B cell (primary cell): ENCODE data around the gene ROMO1.

Experiments
- CTCF ChIP-seq: fragments of 200-600 bp; IDR thresholded peaks from one replicate; pipeline ENCODE4 v1.8.0; 2022; ENCODE audit warnings: antibody characterized with exemption, mild to moderate bottlenecking
- EZH2 ChIP-seq: IDR thresholded peaks from 2 replicates; pipeline ENCODE4 v1.6.1; 2012; ENCODE audit warnings: borderline replicate concordance, low read depth, mild to moderate bottlenecking, moderate library complexity, low read length; ENCODE audit not compliant: insufficient read depth, poor library complexity, severe bottlenecking

DNA sequence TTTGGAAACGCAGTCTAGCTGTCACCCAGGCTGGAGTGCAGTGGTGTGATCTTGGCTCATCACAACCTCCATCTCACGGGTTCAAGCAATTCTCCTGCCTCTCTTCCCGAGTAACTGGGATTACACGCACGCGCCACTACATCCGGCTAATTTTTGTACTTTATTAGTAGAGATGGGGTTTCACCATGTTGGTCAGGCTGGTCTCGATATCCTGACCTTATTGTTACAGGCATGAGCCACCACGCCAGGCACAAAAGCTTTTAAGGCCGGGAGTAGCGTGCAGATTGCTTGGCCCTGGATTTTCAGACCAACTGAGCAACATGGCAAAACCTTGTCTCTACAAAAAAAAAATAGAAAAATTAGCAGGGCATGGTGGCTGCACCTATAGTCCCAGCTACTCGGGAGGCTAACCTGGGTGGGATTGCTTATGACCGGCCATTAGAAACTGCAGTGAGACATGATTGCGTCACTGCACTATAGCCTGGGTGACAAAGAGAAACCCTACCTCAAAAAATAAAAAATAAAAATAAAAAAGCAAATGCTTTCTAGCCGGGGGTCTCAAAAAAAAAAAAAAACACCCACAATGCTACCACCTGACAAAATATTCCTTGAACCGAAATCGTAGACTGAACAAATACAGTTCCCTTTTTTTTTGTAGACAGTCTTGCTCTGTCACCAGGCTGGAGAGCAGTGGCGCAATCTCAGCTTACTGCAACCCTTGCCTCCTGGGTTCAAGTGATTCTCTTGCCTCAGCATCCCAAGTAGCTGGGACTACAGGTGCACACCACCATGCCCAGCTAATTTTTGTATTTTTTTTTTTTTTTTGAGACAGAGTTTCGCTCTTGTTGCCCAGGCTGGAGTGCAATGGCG is 27.9 kb downstream of the ROMO1 start:
- no peak for TF ChIP-seq CTCF
- TF ChIP-seq EZH2, result no peak
